WTC11 (cell line): ENCODE data around the gene EMILIN3.

Experiments used
- CREB1 ChIP-seq: sonication (generic); formaldehyde crosslinking; IDR thresholded peaks from 2 replicates; pipeline ENCODE4 v1.8.0; 2023; ENCODE audit warnings: mild to moderate bottlenecking, missing genetic modification reagents
- ELF4 ChIP-seq: sonication (generic); formaldehyde crosslinking; IDR thresholded peaks from 2 replicates; pipeline ENCODE4 v1.8.1; 2022; ENCODE audit warnings: low read depth, mild to moderate bottlenecking, moderate library complexity, missing genetic modification reagents
- FOXP1 ChIP-seq: sonication (generic); formaldehyde crosslinking; IDR thresholded peaks from 2 replicates; pipeline ENCODE4 v1.8.0; 2022; ENCODE audit warnings: missing genetic modification reagents, mild to moderate bottlenecking, moderate library complexity, borderline replicate concordance
- JUN ChIP-seq: sonication (generic); formaldehyde crosslinking; IDR thresholded peaks from 2 replicates; pipeline ENCODE4 v1.8.0; 2023; ENCODE audit warnings: mild to moderate bottlenecking, missing genetic modification reagents
- TF ChIP-seq, protein P1 (sequence below): fragments of 200-600 bp; IDR thresholded peaks from 2 replicates; pipeline ENCODE4 v1.8.0; 2022; ENCODE audit warnings: antibody characterized with exemption
- TF ChIP-seq, protein P2 (sequence below): sonication (generic); formaldehyde crosslinking; IDR thresholded peaks from 2 replicates; pipeline ENCODE4 v1.8.1; 2022; ENCODE audit warnings: low read depth, mild to moderate bottlenecking, moderate library complexity, missing genetic modification reagents, borderline replicate concordance

DNA sequence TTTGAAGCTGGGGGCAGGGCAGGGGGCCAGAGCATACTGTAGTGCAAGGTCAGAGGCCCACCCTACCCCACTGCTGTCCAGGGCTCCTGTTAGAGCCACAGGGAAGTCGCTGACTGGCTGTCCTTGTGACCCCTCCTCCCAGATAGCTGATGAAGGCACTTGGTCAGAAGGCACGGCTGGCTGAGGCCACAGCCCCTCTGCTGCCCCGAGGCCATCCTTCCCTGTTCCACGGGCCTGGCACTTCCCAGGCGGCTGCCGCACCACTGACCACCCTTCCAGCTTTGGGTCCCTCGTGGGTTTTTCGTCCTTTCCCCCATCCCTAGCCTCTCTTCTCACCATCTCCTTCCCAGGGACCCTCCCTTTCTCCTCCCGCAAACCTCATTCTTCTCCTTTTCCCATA lies 9.2 kb upstream of the EMILIN3 start:
- TF ChIP-seq, protein P1, sequence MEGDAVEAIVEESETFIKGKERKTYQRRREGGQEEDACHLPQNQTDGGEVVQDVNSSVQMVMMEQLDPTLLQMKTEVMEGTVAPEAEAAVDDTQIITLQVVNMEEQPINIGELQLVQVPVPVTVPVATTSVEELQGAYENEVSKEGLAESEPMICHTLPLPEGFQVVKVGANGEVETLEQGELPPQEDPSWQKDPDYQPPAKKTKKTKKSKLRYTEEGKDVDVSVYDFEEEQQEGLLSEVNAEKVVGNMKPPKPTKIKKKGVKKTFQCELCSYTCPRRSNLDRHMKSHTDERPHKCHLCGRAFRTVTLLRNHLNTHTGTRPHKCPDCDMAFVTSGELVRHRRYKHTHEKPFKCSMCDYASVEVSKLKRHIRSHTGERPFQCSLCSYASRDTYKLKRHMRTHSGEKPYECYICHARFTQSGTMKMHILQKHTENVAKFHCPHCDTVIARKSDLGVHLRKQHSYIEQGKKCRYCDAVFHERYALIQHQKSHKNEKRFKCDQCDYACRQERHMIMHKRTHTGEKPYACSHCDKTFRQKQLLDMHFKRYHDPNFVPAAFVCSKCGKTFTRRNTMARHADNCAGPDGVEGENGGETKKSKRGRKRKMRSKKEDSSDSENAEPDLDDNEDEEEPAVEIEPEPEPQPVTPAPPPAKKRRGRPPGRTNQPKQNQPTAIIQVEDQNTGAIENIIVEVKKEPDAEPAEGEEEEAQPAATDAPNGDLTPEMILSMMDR = no peak
- TF ChIP-seq JUN (no peak), CREB1 (CRISPR knock-in tag) (no peak), FOXP1 (no peak), ELF4 (no peak)
- TF ChIP-seq, protein P2, sequence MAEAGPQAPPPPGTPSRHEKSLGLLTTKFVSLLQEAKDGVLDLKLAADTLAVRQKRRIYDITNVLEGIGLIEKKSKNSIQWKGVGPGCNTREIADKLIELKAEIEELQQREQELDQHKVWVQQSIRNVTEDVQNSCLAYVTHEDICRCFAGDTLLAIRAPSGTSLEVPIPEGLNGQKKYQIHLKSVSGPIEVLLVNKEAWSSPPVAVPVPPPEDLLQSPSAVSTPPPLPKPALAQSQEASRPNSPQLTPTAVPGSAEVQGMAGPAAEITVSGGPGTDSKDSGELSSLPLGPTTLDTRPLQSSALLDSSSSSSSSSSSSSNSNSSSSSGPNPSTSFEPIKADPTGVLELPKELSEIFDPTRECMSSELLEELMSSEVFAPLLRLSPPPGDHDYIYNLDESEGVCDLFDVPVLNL (CRISPR knock-in tag) = no peak
